GM20000 (cell line): ENCODE results near the gene PRR14L.

Source experiments
- DNase-seq: peaks from one replicate; pipeline ENCODE4 v3.0.0; 2012; ENCODE audit warnings: low spot score
- CTCF ChIP-seq: IDR thresholded peaks from 2 replicates; pipeline ENCODE4 v1.5.1; 2012; ENCODE audit warnings: mild to moderate bottlenecking, control low read depth; ENCODE audit errors: extremely low read depth, missing control alignments

Gene PRR14L

GRCh38 chr22:31653944-31654343, 96.0 kb downstream of the PRR14L start:
- TF ChIP-seq CTCF = no peak
- DNase-seq = no peak

GRCh38 chr22:31652911-31653684, 96.8 kb downstream of the PRR14L start:
- no peak for DNase-seq

GRCh38 chr22:31652088-31652487, 97.8 kb downstream of the PRR14L start:
- no peak for TF ChIP-seq CTCF
- no peak for DNase-seq

More at GRCh38 chr22:31652911-31653684, 96.8 kb downstream of the PRR14L start:
- no peak for TF ChIP-seq CTCF

- TF ChIP-seq CTCF = no peak
- no peak for DNase-seq
These were observed 98.3 kb downstream of the PRR14L start for GRCh38 chr22:31651664-31652063.

- TF ChIP-seq CTCF = no peak
- no peak for DNase-seq
These were observed 99.5 kb downstream of the PRR14L start for GRCh38 chr22:31650391-31650790.

- no peak for DNase-seq
- TF ChIP-seq CTCF = no peak
These were observed 102.2 kb downstream of the PRR14L start for GRCh38 chr22:31647523-31648320.

- no peak for DNase-seq
- no peak for TF ChIP-seq CTCF
These were observed 102.9 kb downstream of the PRR14L start for GRCh38 chr22:31647066-31647465.
